HL-60 (cell line): ENCODE data around the gene ZNF689.

Experiments
- DNase-seq, 2 experiments: peaks; one replicate each; pipeline ENCODE4 v3.0.0-alpha.2; 2010 to 2020; ENCODE audit warnings: low read depth in 1 of 2, low spot score in 1 of 2
- H3K27ac ChIP-seq: fragments of 250-450 bp; sonication (Bioruptor Pico); replicated peaks from 2 replicates; pipeline ENCODE4 v1.5.1; 2020; ENCODE audit warnings: mild to moderate bottlenecking, moderate library complexity
- H3K27me3 ChIP-seq: fragments of 250-450 bp; sonication (Bioruptor Pico); 2 replicates; pipeline ENCODE4 v1.5.1; 2021; ENCODE audit warnings: mild to moderate bottlenecking, moderate library complexity; ENCODE audit not compliant: insufficient read depth, poor library complexity, severe bottlenecking
- H3K4me3 ChIP-seq: replicated peaks from 2 replicates; pipeline ENCODE4 v1.5.1; 2011; ENCODE audit warnings: mild to moderate bottlenecking, control low read depth, low read length; ENCODE audit not compliant: insufficient read depth
- CTCF ChIP-seq: IDR thresholded peaks from one replicate; pipeline ENCODE4 v1.5.1; 2011; ENCODE audit warnings: low read length, control low read depth, inconsistent platforms; ENCODE audit not compliant: insufficient read depth
- GABPA ChIP-seq: IDR thresholded peaks from 2 replicates; pipeline ENCODE4 v1.6.1; 2012; ENCODE audit warnings: low read depth
- POLR2AphosphoS5 ChIP-seq: IDR thresholded peaks from 2 replicates; pipeline ENCODE4 v1.6.1; 2012; ENCODE audit warnings: low read depth
- REST ChIP-seq: IDR thresholded peaks from 2 replicates; pipeline ENCODE4 v1.6.1; 2012; ENCODE audit warnings: low read depth; ENCODE audit not compliant: insufficient replicate concordance
- SPI1 ChIP-seq: IDR thresholded peaks from 2 replicates; pipeline ENCODE4 v1.6.1; 2012; ENCODE audit warnings: low read depth, mild to moderate bottlenecking, borderline replicate concordance

The ZNF689 gene

GRCh38 chr16:30585400-30586191 lies 24.6 kb downstream of the ZNF689 start, which contains the start of gene ZNF785:
TSS of gene ZNF785 (minus strand) at chr16:30585697. CDS start at chr16:30585611, 86 bp downstream.
- TF ChIP-seq POLR2AphosphoS5 (peak; percentile 80), REST (no peak), GABPA (peak; percentile 54)
- peak within 1 kb of the TSS; percentile 47 for H3K4me3 ChIP-seq
- no peaks in the 10 kb centered on the region for H3K27me3 ChIP-seq
- peak; percentile 96 to 98 for DNase-seq
- H3K27ac ChIP-seq: peak within 1 kb of the TSS; percentile 84

GRCh38 chr16:30585022-30585399 lies 25.2 kb downstream of the ZNF689 start:
- Histone ChIP-seq H3K4me3 (peak overlapping the region; percentile 38), H3K27me3 (no peaks in the 10 kb centered on the region), H3K27ac (peak overlapping the region; percentile 84)
- DNase-seq: no peak
- TF ChIP-seq SPI1 (no peak), GABPA (no peak), CTCF (no peak), POLR2AphosphoS5 (no peak), REST (no peak)

- no peak for DNase-seq
- Histone ChIP-seq H3K4me3 (no peak overlapping the region), H3K27ac (no peak overlapping the region), H3K27me3 (no peaks in the 10 kb centered on the region)
- TF ChIP-seq POLR2AphosphoS5 (no peak), GABPA (no peak), SPI1 (no peak), REST (no peak)
These were observed 27.4 kb downstream of the ZNF689 start for GRCh38 chr16:30582611-30583340.
